IgD-negative memory B cell (primary cell): ENCODE data around the gene NRG3. TPM values are rescaled to one million over a fixed set of nuclear protein-coding genes. Genes with fewer than 3 reads are reported as not detected.
A peak's percentile ranks its signal among the peaks of the same experiment; 100 is the strongest.

Experiments
- H3K27ac Mint-ChIP-seq, 3 donors: one replicate each; pipeline ENCODE4 v1.8.0; 2020 to 2022; ENCODE audit warnings: mild to moderate bottlenecking in 3 of 3, mixed read lengths in 3 of 3, moderate library complexity in 1 of 3
- H3K27me3 Mint-ChIP-seq: one replicate; pipeline ENCODE4 v1.8.0; 2021; ENCODE audit warnings: mixed read lengths
- H3K36me3 Mint-ChIP-seq: one replicate; pipeline ENCODE4 v1.8.0; 2020; ENCODE audit warnings: mild to moderate bottlenecking, mixed read lengths
- H3K4me1 Mint-ChIP-seq, 3 donors: one replicate each; pipeline ENCODE4 v1.8.0; 2020 to 2022; ENCODE audit warnings: mixed read lengths in 3 of 3, mild to moderate bottlenecking in 1 of 3
- H3K4me3 Mint-ChIP-seq, 4 donors: one replicate each; pipeline ENCODE4 v1.8.0; 2020 to 2022; ENCODE audit warnings: mild to moderate bottlenecking in 4 of 4, mixed read lengths in 4 of 4, moderate library complexity in 3 of 4
- H3K9me3 Mint-ChIP-seq, 3 donors: one replicate each; pipeline ENCODE4 v1.8.0; 2020 to 2021; ENCODE audit warnings: mixed read lengths in 3 of 3, mild to moderate bottlenecking in 1 of 3
- polyA plus RNA-seq: library from polyadenylated mRNA; unstranded; fragments of 300-500 nt; fragmentation: Illumina TruSeq; gene quantifications from one replicate; pipeline ENCODE4 v1.2.3, GENCODE V29; 2021

NRG3 gene
- polyA plus RNA-seq, 1 donor from 2014 or later = not detected

DNA sequence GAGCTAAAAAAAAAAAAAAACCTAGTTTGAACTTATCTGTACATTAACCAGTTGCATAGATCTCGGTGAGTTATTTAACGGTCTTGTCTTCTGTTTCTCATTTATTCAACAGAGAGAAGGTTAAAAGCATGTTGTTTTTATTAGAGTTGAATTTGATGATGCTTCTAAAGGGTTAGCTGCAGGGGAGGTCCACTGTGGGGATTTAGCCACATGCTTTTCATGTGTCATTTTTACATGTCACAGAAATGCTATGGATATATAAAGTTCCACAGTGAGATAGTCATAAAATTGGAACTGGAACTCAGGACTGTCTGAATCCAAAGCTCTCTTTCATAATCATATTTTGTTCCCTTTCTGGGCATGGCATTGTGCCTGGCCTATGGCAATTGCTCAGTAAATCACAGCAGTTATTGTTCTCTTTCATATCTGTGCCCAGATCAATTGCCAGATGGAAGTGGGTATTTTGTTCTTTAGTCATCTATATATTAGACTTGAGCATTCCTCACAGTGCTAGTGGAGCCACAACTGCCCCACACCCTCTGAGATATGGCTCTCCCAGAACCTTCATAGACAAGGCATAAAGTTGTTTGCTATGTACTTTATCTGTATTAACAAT is 578.8 kb downstream of the NRG3 start:
- no peak overlapping the region for H3K4me3 Mint-ChIP-seq
- no peaks in the 10 kb centered on the region for H3K27me3 Mint-ChIP-seq
- H3K4me1 Mint-ChIP-seq = no peaks in the 10 kb centered on the region
- peaks cover 0 to 7% (median 4%) of the 10 kb centered on the region in 3 donors for H3K9me3 Mint-ChIP-seq
- no peaks in the 10 kb centered on the region for H3K36me3 Mint-ChIP-seq
- H3K27ac Mint-ChIP-seq = no peak overlapping the region

DNA sequence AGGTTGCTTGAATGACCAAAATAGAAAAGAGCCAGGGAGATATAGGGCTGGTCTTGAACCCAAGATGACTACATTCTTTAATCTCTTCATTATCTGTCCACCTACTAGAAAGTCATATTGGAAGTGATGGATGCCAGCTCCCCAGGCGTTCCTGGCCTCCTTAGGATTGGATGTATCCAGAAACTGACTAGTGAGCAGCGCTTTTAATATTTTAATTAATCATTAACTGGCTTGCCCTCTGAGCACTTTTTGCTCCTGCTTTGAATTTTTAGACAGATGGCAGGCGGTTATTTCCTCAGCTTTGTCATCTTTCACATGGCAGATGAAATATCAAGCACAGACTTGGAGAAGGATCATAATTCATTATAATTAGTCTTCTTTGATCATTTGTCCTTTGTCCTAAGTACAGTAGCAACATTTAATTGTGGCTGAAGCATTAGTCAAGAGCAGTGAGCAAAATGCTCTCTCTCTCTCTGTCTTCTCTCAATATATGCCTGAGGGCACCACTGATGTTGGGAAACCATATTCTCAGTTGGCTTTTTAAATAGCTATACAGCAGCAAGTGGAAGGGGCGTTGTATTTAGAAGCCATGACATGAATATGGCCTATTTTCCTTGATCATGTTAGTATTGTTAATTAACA is 588.0 kb downstream of the NRG3 start:
- H3K36me3 Mint-ChIP-seq = peaks cover 1% of the 10 kb centered on the region
- no peaks in the 10 kb centered on the region for H3K27me3 Mint-ChIP-seq

DNA sequence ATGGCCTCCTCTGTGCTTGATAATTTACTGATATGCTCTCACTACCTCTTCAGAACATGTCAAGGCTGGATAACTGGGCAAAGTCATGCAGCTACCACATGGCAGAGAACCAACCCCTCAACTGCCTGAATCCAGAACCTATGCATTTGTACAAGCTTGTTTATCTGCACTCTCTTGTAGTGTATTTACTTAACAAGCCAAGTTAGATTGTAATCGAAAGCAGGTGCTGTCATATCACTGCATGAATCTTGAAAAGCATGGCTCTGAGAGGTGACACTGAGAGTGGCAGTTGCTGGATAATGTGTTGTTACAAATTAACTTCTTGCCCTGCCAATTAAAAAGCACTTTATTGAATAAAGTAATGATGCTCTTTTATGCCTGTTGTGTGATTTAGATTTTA is 588.6 kb downstream of the NRG3 start:
- no peaks in the 10 kb centered on the region for H3K4me1 Mint-ChIP-seq
- peaks cover 1% of the 10 kb centered on the region for H3K36me3 Mint-ChIP-seq
- no peak overlapping the region for H3K27ac Mint-ChIP-seq
- no peaks in the 10 kb centered on the region for H3K27me3 Mint-ChIP-seq
- no peak overlapping the region for H3K4me3 Mint-ChIP-seq
- peaks cover 0 to 13% (median 2%) of the 10 kb centered on the region in 3 donors for H3K9me3 Mint-ChIP-seq

More for the DNA sequence above, 588.0 kb downstream of the NRG3 start:
- Mint-ChIP-seq H3K9me3 (peaks cover 0 to 16% (median 2%) of the 10 kb centered on the region in 3 donors), H3K27ac (no peak overlapping the region), H3K4me1 (no peaks in the 10 kb centered on the region), H3K4me3 (no peak overlapping the region)

DNA sequence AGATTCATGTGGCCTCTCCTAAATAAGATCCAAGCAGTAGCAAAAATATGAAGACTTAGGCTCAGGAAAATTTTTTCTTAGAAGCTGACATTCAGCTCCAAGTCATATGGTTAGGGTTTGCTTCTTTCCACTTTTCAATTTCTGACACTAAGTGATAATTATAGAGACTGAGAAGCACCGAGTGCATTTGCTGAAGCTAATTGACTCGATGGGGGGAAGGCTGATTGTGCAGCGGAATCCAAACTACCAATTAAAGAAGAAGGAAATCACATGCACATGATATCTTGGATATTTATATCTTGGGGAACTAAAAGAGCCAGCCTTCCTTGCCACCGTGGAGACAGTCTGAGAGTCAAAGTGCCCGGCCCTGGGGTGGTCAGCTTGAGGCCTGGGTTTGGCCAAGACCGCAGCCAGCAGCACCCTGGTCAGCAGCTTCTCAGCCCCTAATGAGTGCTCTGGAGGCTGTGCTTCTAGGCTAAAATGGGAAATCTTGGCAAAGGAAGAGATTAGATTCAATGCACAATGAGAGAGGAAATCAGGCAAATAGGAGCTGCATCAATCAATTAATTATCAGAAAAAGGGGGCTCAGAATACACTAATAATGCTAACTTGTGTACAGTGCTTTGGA is 589.3 kb downstream of the NRG3 start:
- Mint-ChIP-seq H3K27ac (no peak overlapping the region), H3K27me3 (no peaks in the 10 kb centered on the region), H3K4me3 (no peak overlapping the region), H3K4me1 (no peaks in the 10 kb centered on the region), H3K9me3 (peaks cover 0 to 16% (median 5%) of the 10 kb centered on the region in 3 donors), H3K36me3 (peaks cover 1% of the 10 kb centered on the region)

DNA sequence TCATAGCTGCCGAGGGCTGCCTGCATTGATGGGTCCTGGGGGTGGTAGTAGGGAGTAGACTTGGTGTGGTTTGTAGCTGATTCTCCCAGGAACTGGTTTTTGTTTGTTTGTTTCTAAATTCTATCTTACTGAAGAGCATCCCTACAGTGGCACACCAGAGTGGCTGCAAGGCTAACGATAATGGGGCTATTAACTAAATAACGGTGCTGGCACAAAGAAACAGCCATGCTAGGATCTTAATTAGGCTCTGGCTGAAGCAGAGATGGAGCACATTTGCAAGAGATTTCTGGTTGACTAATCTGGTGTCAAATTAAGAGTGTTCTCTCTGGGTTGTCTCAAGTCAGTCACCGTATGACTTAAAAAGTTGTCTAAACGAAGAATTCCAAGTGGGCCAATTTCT is 590.0 kb downstream of the NRG3 start:
- peaks cover 1% of the 10 kb centered on the region for H3K36me3 Mint-ChIP-seq
- H3K27me3 Mint-ChIP-seq = no peaks in the 10 kb centered on the region
- H3K4me3 Mint-ChIP-seq = no peak overlapping the region
- H3K27ac Mint-ChIP-seq = no peak overlapping the region
- peaks cover 0 to 13% (median 5%) of the 10 kb centered on the region in 3 donors for H3K9me3 Mint-ChIP-seq
- H3K4me1 Mint-ChIP-seq = no peaks in the 10 kb centered on the region

DNA sequence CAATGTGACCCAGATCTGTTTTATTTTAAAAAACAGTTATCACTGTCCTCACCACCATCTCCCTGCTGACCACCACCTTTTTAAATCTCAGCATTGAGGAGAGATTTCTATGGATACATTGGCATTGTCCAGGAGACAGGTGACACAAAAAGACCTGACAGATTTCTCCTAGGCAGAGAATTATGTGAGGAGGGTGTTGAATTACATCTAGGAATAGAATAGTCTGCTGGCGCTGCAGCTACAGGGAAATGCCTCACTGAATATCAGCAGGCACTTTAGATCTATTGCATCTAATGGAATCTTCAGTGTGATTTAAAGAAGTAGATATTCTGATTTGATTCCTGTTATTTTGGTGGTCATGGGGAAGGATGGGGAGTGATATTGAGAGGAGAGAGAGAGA is 593.5 kb downstream of the NRG3 start:
- H3K4me3 Mint-ChIP-seq = no peak overlapping the region
- H3K4me1 Mint-ChIP-seq = no peaks in the 10 kb centered on the region
- no peak overlapping the region for H3K27ac Mint-ChIP-seq
- H3K36me3 Mint-ChIP-seq = peaks cover 1% of the 10 kb centered on the region
- H3K27me3 Mint-ChIP-seq = no peaks in the 10 kb centered on the region
- peaks cover 0 to 3% (median 3%) of the 10 kb centered on the region in 3 donors for H3K9me3 Mint-ChIP-seq

DNA sequence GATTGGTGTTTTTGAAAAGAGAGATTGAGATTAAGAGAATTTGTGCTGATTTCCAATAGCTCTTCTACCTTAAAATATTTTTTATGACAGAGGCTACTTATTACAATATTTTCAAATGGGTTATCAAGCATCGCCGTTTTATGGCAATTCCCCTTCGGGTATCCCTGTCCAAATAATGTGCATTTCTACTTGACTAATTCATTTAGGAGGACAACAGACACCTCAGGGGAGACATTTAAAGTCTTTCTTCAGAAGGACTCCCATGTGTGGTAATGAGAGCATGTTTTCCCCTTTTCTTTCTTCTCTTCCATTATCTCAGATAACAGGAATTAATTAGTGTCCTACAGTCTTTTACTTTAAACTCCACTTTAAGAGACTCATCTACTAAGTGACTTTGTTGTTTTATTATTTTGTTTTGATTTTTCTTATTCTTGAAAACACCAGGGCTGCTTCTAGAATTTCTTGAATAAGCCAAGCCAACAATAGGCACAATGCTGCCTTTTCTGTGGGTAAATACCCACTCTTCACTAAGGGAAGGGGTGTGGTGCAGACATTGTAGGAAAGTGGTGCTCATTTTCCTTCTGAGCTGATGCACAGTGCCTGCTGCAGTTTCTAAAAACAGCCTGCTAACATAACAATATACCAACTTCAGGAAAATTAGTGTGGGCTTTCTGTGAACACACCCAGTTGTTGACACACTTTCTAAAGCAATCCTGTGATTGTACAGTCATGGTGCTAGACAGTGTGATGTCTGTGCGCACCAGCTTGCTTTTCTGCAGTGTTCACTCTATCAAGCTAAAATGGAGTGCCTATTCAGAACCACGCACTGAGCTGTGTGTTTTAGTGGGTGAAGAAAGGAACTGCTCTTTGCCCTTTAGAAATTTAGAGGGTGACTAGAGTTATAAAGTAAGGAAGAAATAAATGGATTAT is 597.7 kb downstream of the NRG3 start:
- Mint-ChIP-seq H3K36me3 (peaks cover 1% of the 10 kb centered on the region), H3K9me3 (peaks cover 3 to 11% (median 8%) of the 10 kb centered on the region in 3 donors), H3K4me3 (no peak overlapping the region), H3K27me3 (no peaks in the 10 kb centered on the region), H3K27ac (no peak overlapping the region), H3K4me1 (no peaks in the 10 kb centered on the region)

DNA sequence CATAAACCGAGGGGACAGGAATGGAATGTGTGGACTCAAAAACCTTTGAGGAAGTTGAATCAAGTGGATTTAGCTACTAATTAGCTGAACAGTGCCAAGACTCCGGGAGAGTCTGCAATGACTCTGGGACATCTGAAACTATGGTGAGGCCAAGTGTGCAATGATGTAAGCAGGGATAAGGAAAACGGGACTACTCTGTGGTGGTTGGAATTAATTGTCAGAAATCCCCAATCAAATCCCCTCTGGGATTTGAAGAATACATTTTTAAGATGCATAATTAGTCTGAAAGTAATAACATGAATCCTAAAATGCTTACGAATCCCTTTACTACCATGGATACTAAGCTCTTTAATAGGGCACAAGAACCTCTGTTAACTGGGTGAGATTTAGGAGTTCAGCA is 602.8 kb downstream of the NRG3 start:
- Mint-ChIP-seq H3K27ac (no peak overlapping the region), H3K4me3 (no peak overlapping the region), H3K36me3 (peaks cover 1% of the 10 kb centered on the region), H3K4me1 (no peaks in the 10 kb centered on the region), H3K27me3 (no peaks in the 10 kb centered on the region), H3K9me3 (peaks cover 0 to 20% (median 12%) of the 10 kb centered on the region in 3 donors)

DNA sequence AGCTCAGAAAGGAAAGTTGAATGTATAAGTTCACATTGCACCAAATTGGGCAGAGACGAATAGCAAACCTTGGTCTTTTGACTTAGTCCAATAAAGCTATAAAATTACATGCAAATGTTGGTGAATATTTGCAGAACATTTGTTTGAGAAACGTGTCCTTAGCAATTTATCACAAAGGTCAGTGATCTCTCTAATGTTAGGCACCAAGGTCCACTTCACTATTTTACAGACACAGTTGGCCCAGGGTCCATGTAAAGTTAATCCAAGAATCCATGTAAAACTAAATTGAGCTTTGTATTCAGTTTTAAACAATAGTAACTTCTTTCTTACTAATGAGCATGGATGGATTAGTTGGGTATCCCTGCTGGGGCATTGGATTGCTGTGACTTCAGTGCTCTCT is 617.7 kb downstream of the NRG3 start:
- H3K27me3 Mint-ChIP-seq = no peaks in the 10 kb centered on the region
- H3K9me3 Mint-ChIP-seq = peaks cover 0 to 16% (median 7%) of the 10 kb centered on the region in 3 donors
- no peak overlapping the region for H3K27ac Mint-ChIP-seq
- no peak overlapping the region for H3K4me3 Mint-ChIP-seq
- H3K4me1 Mint-ChIP-seq = peaks cover 0 to 2% (median 0%) of the 10 kb centered on the region in 3 donors
- H3K36me3 Mint-ChIP-seq = no peaks in the 10 kb centered on the region

DNA sequence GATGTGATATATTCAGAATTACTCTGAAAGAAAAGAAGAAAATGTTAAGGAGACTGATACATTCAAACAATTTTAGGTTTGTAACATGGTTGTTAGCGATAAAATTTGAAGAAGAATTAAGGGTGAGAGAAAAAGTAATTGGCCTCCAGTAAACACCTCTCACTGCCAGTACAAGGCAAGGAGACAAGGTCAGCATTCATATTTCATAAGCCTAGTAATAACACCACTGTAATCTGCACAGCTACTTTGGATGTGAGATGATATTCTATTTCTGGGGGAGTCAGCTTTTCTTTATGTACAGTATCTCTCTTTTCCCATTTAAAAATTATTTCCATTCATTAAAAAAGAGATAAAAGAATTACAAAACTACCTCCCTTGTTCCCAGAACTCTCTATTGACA is 621.1 kb downstream of the NRG3 start:
- Mint-ChIP-seq H3K4me1 (peaks cover 0 to 2% (median 0%) of the 10 kb centered on the region in 3 donors), H3K27me3 (no peaks in the 10 kb centered on the region), H3K9me3 (peaks cover 0 to 9% (median 8%) of the 10 kb centered on the region in 3 donors), H3K27ac (no peak overlapping the region), H3K4me3 (no peak overlapping the region), H3K36me3 (no peaks in the 10 kb centered on the region)

DNA sequence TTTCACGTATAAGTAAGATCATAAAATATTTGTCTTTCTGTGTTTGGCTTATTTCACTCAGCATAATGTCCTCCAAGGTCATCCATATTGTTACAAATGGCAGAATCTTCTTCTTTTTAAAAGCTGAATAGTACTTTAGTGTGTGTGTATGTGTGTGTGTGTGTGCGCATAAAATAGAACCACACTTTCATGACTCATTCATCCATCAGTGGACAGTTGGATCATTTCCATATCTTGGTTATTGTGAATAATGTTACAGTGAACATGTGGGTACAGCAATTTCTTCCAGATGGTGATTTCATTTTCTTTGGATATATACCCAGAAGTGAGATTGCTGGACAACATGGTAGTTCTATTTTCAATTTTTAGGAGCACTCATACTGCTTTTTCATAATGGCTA is 622.4 kb downstream of the NRG3 start:
- no peaks in the 10 kb centered on the region for H3K27me3 Mint-ChIP-seq

DNA sequence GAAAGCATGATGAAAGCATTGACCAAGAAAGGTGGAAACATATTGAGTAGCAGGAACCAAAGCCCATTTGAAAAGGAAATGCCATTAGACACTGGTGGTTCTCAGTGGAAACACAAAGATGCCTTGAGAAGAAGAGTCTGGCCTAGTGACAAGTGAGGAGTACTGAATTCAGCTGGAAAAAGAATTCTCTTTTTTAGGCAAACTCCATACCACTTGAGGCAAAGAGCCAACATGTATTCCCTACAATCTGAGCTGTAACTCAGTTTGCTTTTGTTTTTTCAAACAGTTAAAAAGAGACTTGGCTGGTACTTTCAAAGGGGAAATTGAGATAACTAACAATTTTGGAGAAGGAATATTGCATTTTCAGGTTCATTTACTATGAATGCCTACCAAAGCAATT is 624.0 kb downstream of the NRG3 start:
- Mint-ChIP-seq H3K4me3 (no peak overlapping the region), H3K4me1 (peaks cover 0 to 2% (median 0%) of the 10 kb centered on the region in 3 donors), H3K27me3 (no peaks in the 10 kb centered on the region), H3K27ac (no peak overlapping the region), H3K9me3 (peaks cover under 1 to 12% (median 9%) of the 10 kb centered on the region in 3 donors), H3K36me3 (no peaks in the 10 kb centered on the region)

More for the DNA sequence above, 622.4 kb downstream of the NRG3 start:
- H3K27ac Mint-ChIP-seq = no peak overlapping the region
- no peak overlapping the region for H3K4me3 Mint-ChIP-seq
- H3K9me3 Mint-ChIP-seq = peaks cover 0 to 11% (median 10%) of the 10 kb centered on the region in 3 donors
- H3K36me3 Mint-ChIP-seq = no peaks in the 10 kb centered on the region
- peaks cover 0 to 2% (median 0%) of the 10 kb centered on the region in 3 donors for H3K4me1 Mint-ChIP-seq

DNA sequence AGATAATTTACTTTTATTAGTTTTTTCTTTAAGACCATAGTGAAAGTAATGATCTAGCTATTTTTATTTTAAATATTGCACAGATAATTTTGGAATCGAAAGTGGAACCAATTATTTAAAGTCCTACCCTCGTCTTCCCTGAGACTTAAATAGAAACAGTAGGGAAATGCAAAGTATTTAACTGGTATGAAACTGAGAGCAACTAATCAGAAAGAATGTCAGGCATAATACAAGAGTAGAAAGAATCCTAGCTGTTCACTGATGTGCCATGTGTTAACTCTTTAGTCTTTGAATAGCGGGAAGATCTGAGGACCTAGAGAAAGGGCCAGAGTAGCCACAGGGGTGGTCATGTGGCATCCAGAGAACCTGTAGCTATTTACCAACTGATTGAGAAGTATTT is 630.0 kb downstream of the NRG3 start:
- H3K27ac Mint-ChIP-seq = no peak overlapping the region
- H3K27me3 Mint-ChIP-seq = no peaks in the 10 kb centered on the region
- H3K4me1 Mint-ChIP-seq = peaks cover 0 to 2% (median 0%) of the 10 kb centered on the region in 3 donors
- no peaks in the 10 kb centered on the region for H3K36me3 Mint-ChIP-seq
- peaks cover 6 to 26% (median 12%) of the 10 kb centered on the region in 3 donors for H3K9me3 Mint-ChIP-seq
- no peak overlapping the region for H3K4me3 Mint-ChIP-seq

DNA sequence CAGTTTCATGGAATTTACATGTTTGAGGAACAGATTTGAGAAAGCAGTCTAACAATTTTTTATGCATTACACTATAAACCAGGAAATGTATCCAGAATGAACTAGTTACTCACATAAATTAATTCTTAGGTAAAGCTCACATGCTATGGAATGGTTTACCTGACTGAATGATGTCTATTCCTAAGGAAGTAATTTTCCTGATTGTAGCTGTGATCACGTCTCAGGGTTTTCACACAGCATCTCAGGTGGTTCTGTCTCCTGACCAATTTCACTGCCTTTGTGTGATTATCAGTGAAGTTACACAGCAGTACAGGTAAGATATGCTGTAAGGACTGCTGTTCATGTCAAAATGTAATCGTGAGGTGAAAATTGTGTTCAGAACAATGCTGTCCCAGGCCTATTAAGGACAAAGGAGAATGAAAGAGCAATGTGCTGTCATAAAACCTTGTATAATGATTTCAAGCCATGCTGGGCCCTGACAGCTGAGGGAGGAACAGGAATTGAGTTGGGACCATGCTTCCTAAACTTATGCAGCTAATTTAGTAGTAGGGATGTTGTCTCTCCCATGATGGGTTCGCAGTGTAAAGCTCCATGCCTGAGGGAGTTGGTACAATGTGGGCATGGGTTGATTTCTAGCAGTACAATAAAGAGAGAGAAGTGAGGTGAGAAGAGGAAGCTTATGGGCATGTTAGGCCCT is 631.8 kb downstream of the NRG3 start:
- Mint-ChIP-seq H3K36me3 (no peaks in the 10 kb centered on the region), H3K27me3 (no peaks in the 10 kb centered on the region), H3K9me3 (peaks cover 7 to 21% (median 7%) of the 10 kb centered on the region in 3 donors), H3K27ac (peak overlapping the region in 1 of 3 donors; percentile 63), H3K4me1 (peaks cover 0 to 2% (median 0%) of the 10 kb centered on the region in 3 donors), H3K4me3 (no peak overlapping the region)
